Activated CD4-positive, alpha-beta memory T cell treated with anti-CD3 and anti-CD28 coated beads for 36 hours (primary cell): ENCODE data around the gene KCNJ13. TPM values are rescaled to one million over a fixed set of nuclear protein-coding genes. Genes with fewer than 3 reads are reported as not detected.
A peak's percentile ranks its signal among the peaks of the same experiment; 100 is the strongest.

Experiments used
- CTCF ChIA-PET: fragments of 350-600 bp; sonication (Branson Sonifier 250); formaldehyde crosslinking; loops from one replicate; lab custom pipeline; 2021; ENCODE audit warnings: antibody characterized with exemption, inconsistent platforms; lab: Charles Lee
- POLR2A ChIA-PET: fragments of 350-600 bp; sonication (Branson Sonifier 250); formaldehyde crosslinking; loops from one replicate; lab custom pipeline; 2021; ENCODE audit warnings: antibody characterized with exemption; lab: Charles Lee
- DNase-seq: peaks from one replicate; pipeline ENCODE4 v3.0.0-alpha.2; 2020
- H3K27ac Mint-ChIP-seq: one replicate; pipeline ENCODE4 v1.8.0; 2021; ENCODE audit warnings: mixed read lengths
- H3K27me3 Mint-ChIP-seq: one replicate; pipeline ENCODE4 v1.8.0; 2021; ENCODE audit warnings: mixed read lengths
- H3K36me3 Mint-ChIP-seq: one replicate; pipeline ENCODE4 v1.8.0; 2021; ENCODE audit warnings: mixed read lengths
- H3K4me1 Mint-ChIP-seq: one replicate; pipeline ENCODE4 v1.8.0; 2021; ENCODE audit warnings: low read depth, mixed read lengths
- H3K4me3 Mint-ChIP-seq: one replicate; pipeline ENCODE4 v1.8.0; 2021; ENCODE audit warnings: mild to moderate bottlenecking, mixed read lengths
- H3K9me3 Mint-ChIP-seq: one replicate; pipeline ENCODE4 v1.8.0; 2021; ENCODE audit warnings: mixed read lengths
- intact Hi-C: fragments of 100-400 bp; cut with micrococcal nuclease; formaldehyde crosslinking; loops from one replicate; pipeline ENCODE4 v1.15.1; 2023
- total RNA-seq, 2 experiments: library from RNA; stranded (reverse); gene quantifications; one replicate each; pipeline ENCODE4 v1.2.3, GENCODE V29; 2021

KCNJ13 gene
- total RNA-seq, 2 experiments from 2014 or later, result not detected

DNA sequence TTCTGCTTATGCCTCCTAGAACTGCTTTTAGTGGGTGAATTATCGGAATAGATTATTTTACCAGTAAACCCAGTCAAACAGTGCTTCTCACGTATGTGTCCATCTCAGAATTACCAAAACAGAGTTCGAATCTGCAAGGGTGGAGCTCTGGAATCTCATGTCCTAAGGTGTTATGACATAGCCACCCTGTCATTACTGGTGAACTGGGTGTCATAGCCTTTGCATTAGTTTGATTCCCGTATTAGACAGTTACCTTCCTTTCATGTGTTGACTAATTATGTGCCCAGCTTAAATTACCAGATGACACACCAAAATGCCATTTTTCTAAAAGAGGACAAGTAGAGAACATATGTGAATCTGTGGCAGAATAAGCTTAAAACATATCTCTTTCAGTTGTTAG is 15.2 kb upstream of the KCNJ13 start:
- no peaks in the 10 kb centered on the region for H3K4me1 Mint-ChIP-seq
- ChIA-PET CTCF (interaction anchor here (1.5 kb wide), 1 partner anchor 263 kb away, joined by 6 read pairs; no protein-coding TSS in a partner anchor), POLR2A (no interaction called here)
- peaks cover 40% of the 10 kb centered on the region for H3K36me3 Mint-ChIP-seq
- no peak overlapping the region for H3K4me3 Mint-ChIP-seq
- no peaks in the 10 kb centered on the region for H3K9me3 Mint-ChIP-seq
- no peaks in the 10 kb centered on the region for H3K27me3 Mint-ChIP-seq
- no peak for DNase-seq
- H3K27ac Mint-ChIP-seq, result no peak overlapping the region
- intact Hi-C loops, result no loop called here

DNA sequence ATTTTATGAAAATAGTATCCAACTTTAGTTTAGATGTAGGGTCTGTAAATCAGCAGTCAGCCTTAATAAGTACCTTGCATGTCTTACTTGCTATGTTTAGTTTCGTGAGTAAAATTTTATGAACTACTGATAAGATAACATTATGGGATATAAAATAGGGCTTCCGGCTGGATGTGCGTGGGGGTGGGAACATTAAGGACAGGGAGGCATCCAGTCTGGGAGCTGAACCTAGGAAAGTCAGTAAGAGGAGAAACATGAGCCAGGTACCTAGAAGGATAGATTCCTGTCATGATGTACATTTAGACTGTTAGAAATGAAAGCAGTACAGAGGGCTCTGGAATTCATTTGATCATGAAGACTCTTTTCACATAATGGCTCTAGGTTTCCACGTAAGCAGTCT is 12.7 kb upstream of the KCNJ13 start:
- H3K9me3 Mint-ChIP-seq, result no peaks in the 10 kb centered on the region
- H3K4me3 Mint-ChIP-seq, result no peak overlapping the region
- H3K4me1 Mint-ChIP-seq, result peaks cover 3% of the 10 kb centered on the region
- H3K27me3 Mint-ChIP-seq, result no peaks in the 10 kb centered on the region
- intact Hi-C loops, result no loop called here
- H3K36me3 Mint-ChIP-seq, result peaks cover 30% of the 10 kb centered on the region
- ChIA-PET POLR2A (no interaction called here), CTCF (no interaction called here)
- H3K27ac Mint-ChIP-seq, result no peak overlapping the region
- DNase-seq, result no peak

DNA sequence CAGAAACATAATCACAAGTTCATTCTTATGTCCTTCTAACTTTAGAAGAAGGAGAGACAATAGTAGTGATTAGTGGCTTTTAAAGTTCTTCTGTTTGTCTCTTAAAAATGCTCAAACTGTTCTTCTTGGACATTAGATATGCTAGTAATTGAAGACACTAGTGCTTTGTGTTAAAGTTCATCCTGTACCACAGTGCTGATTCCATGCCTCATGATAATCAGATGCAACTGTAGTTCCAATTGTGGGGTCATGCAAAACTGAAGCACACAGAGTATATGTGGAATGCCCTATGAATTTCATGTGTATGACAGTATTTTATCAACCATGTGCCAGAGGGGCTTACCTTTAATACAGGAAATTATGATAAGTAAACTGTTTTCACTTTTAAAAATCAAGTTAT is 11.4 kb upstream of the KCNJ13 start:
- H3K4me3 Mint-ChIP-seq, result no peak overlapping the region
- peaks cover 36% of the 10 kb centered on the region for H3K36me3 Mint-ChIP-seq
- no peak overlapping the region for H3K27ac Mint-ChIP-seq
- no peaks in the 10 kb centered on the region for H3K27me3 Mint-ChIP-seq
- ChIA-PET CTCF (no interaction called here), POLR2A (no interaction called here)
- no peaks in the 10 kb centered on the region for H3K9me3 Mint-ChIP-seq
- peaks cover 3% of the 10 kb centered on the region for H3K4me1 Mint-ChIP-seq
- DNase-seq, result no peak
- intact Hi-C loops, result no loop called here

DNA sequence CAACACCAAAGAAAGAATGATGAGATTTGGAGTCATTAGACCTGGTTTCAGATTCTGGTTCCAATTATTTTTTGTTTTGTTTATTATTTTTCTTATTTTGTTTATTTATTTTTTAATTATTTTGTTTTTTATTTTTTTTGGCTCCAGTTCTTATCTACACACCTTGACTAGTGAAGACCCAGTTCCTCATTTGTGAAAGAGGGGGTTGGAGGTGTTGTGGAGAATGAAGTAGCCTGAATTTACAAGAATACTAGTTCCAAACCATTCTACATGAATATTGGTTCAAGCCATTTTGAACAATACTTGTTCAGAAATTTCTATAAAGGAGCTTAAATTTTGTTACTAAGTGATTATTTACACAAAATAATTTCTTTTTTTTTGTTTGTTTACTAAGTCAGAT is 6.9 kb upstream of the KCNJ13 start:
- Mint-ChIP-seq H3K4me1 (peaks cover 11% of the 10 kb centered on the region), H3K27ac (no peak overlapping the region), H3K36me3 (peaks cover 15% of the 10 kb centered on the region), H3K4me3 (no peak overlapping the region), H3K27me3 (no peaks in the 10 kb centered on the region), H3K9me3 (no peaks in the 10 kb centered on the region)
- DNase-seq, result no peak
- ChIA-PET CTCF (interaction anchor here (0.6 kb wide), 1 partner anchor 270 kb away, joined by 3 read pairs; no protein-coding TSS in a partner anchor), POLR2A (no interaction called here)
- intact Hi-C loops, result loop anchor here (5.0 kb wide), 1 partner anchor 54 kb away; no protein-coding TSS in a partner anchor

DNA sequence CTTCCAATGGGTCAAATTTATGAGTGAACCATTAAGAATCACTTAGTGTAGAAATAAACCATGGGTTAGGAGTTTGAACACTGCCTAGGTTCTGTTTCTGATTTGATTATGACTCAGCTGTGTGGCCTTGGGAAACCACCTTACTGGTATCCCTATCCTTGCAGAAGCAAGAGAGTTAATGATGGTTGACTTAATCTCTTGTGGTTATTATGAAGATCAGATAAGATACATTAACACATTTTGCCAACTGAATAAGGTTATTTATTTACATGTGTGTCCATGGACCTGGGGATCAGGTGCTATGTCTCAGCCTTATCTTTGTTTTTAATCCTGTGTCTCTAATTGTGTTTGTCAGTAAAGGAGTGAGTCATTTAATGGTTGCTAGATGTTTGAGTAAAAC is 5.4 kb upstream of the KCNJ13 start:
- peaks cover 11% of the 10 kb centered on the region for H3K4me1 Mint-ChIP-seq
- POLR2A ChIA-PET, result no interaction called here
- CTCF ChIA-PET, result no interaction called here

DNA sequence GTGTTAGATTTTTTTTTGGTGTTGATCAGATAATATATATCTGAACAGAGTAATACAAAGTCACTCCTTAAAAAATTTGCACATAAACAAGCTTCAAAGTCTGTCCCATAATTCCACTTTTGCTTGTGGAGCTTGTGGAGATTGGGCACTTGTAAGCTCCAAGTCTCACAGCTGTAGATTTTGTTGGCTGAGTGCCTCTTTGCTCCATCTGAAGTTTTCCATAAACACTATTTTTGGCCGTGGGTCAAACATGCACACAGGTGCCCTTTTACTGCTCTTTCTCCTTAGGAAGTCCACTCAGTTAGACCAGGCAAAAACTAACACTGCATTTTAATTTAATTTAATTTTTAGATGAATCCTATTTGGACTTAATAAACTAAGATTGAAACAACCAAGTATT is 3.6 kb upstream of the KCNJ13 start:
- Mint-ChIP-seq H3K4me3 (no peak overlapping the region), H3K4me1 (peaks cover 11% of the 10 kb centered on the region), H3K27me3 (no peaks in the 10 kb centered on the region), H3K36me3 (peaks cover 5% of the 10 kb centered on the region), H3K9me3 (no peaks in the 10 kb centered on the region), H3K27ac (no peak overlapping the region)
- intact Hi-C loops, result loop anchor here (5.0 kb wide), 1 partner anchor 57 kb away; no protein-coding TSS in a partner anchor
- DNase-seq, result no peak
- CTCF ChIA-PET, result interaction anchor here (0.7 kb wide), 1 partner anchor 29 kb away, joined by 6 read pairs; no protein-coding TSS in a partner anchor
- POLR2A ChIA-PET, result no interaction called here

More for the DNA sequence above, 5.4 kb upstream of the KCNJ13 start:
- H3K4me3 Mint-ChIP-seq, result no peak overlapping the region
- H3K36me3 Mint-ChIP-seq, result peaks cover 10% of the 10 kb centered on the region
- H3K27ac Mint-ChIP-seq, result peak overlapping the region; percentile 39
- H3K27me3 Mint-ChIP-seq, result no peaks in the 10 kb centered on the region
- H3K9me3 Mint-ChIP-seq, result no peaks in the 10 kb centered on the region
- intact Hi-C loops, result loop anchor here (5.0 kb wide), 1 partner anchor 56 kb away; no protein-coding TSS in a partner anchor
- DNase-seq, result peak; percentile 43

DNA sequence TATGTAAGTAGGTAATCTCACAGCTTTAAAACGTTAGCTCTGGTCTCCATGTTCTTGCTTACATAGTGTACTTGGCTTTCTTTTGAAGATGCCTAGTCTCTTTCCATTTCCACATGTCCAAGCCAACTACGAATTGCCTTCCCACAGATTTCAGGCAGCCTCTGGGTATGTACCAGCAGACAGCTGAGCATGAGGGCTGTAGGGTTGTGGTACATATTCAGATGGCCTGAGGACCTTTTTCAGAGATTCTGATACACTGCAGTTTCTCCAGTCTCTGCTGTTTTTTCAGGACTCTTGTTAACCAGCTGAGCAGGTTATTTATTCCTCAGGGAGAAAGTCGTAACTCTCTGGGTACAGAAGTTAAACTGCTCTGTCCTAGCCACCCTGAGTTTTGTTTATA is 3.1 kb upstream of the KCNJ13 start:
- Mint-ChIP-seq H3K4me3 (no peak overlapping the region), H3K27me3 (no peaks in the 10 kb centered on the region), H3K4me1 (peaks cover 8% of the 10 kb centered on the region), H3K9me3 (no peaks in the 10 kb centered on the region), H3K36me3 (peaks cover 5% of the 10 kb centered on the region), H3K27ac (no peak overlapping the region)
- intact Hi-C loops, result no loop called here
- no peak for DNase-seq
- POLR2A ChIA-PET, result no interaction called here
- CTCF ChIA-PET, result interaction anchor here (0.7 kb wide), 1 partner anchor 29 kb away, joined by 6 read pairs; no protein-coding TSS in a partner anchor

DNA sequence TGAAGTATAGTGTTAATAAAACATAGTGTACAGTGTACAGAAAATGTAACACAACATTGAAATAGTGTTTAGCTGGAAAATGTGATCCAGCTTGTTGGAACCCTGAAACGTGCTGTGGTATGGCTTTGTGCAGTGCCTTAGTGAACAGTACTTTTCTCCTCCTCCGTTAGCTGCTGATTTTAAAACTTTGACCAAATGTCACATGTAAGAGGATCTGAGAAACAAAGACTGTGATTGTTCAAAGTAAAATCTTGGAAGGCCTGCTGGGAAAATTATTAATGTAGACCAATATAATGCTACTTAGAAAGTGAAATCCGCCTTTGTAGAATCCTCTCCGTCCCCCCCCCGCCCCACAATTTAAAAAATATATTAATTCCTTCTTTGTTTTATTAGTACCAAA is 911 bp upstream of the KCNJ13 start:
- Mint-ChIP-seq H3K9me3 (no peaks in the 10 kb centered on the region), H3K4me3 (no peak overlapping the region), H3K36me3 (peaks cover 7% of the 10 kb centered on the region), H3K27ac (no peak overlapping the region), H3K4me1 (peaks cover 19% of the 10 kb centered on the region), H3K27me3 (no peaks in the 10 kb centered on the region)
- intact Hi-C loops, result no loop called here
- CTCF ChIA-PET, result interaction anchor here (0.8 kb wide), 1 partner anchor 16 kb away, joined by 3 read pairs; no protein-coding TSS in a partner anchor
- DNase-seq, result no peak
- POLR2A ChIA-PET, result no interaction called here

DNA sequence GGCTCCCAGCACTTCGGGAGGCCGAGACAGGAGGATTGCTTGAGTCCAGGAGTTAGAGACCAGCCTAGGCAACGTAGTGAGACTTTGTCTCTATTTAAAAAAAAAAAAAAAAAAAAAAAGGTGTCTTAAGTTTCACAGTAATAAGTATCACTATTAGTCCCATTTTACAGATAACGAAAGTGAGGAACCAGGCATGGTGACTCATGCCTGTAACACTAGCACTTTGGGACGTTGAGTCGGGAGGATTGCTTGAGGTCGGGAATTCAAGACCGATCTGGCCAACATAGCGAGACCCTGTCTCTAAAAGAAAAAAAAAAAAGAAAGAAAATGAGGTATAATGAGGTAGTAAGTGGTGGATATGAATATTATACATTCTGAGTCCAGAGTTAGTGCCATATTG is 2.5 kb downstream of the KCNJ13 start:
- no peak overlapping the region for H3K4me3 Mint-ChIP-seq
- ChIA-PET CTCF (no interaction called here), POLR2A (no interaction called here)
- H3K4me1 Mint-ChIP-seq, result peaks cover 25% of the 10 kb centered on the region
- intact Hi-C loops, result no loop called here
- H3K36me3 Mint-ChIP-seq, result peaks cover 10% of the 10 kb centered on the region
- H3K9me3 Mint-ChIP-seq, result no peaks in the 10 kb centered on the region
- no peak for DNase-seq
- no peaks in the 10 kb centered on the region for H3K27me3 Mint-ChIP-seq
- H3K27ac Mint-ChIP-seq, result no peak overlapping the region

DNA sequence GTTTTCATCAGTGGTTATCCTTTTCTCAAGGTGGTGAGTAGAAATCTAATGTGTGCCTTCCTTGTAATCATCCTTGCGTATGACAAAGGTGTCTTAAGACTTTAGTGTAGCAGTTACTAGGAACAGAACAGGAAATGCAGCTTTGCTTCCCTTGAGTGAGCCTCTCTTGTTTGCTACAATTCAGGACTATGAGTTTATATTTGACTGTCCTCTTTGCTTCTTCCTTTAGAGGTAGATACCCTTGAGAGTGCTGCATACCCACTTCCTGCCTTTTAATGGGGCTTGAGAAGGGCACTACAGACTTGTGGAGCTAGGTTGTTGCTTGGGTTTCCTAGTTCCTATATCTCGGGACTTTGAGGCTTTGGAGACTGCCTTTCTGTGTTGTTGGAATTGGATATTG is 3.8 kb downstream of the KCNJ13 start:
- H3K36me3 Mint-ChIP-seq, result peaks cover 11% of the 10 kb centered on the region
- no peaks in the 10 kb centered on the region for H3K27me3 Mint-ChIP-seq
- CTCF ChIA-PET, result no interaction called here
- H3K27ac Mint-ChIP-seq, result peak overlapping the region; percentile 35
- intact Hi-C loops, result no loop called here
- peaks cover 25% of the 10 kb centered on the region for H3K4me1 Mint-ChIP-seq
- POLR2A ChIA-PET, result interaction anchor here (0.6 kb wide), 1 partner anchor 134 kb away, joined by 3 read pairs; no protein-coding TSS in a partner anchor
- no peak overlapping the region for H3K4me3 Mint-ChIP-seq
- DNase-seq, result peak; percentile 13
- H3K9me3 Mint-ChIP-seq, result no peaks in the 10 kb centered on the region

DNA sequence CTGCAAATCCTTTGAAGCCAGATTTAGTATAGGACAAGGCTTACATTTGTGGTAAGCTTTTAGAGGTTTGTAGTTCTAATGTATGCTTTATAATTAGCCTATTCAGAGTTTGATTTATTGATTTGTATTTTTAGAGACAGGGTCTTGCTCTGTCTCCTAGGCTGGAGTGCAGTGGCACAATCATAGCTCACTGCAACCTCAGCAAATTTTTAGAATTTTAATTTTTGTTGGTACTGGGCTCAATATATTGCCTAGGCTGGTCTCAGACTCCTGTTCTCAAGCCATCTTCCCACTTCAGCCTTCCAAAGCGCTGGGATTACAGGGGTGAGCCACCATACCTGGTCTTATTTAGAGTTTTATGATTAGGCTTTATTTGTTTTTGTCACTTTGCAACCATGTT is 4.5 kb downstream of the KCNJ13 start:
- H3K27ac Mint-ChIP-seq, result no peak overlapping the region
- H3K36me3 Mint-ChIP-seq, result peaks cover 15% of the 10 kb centered on the region
- CTCF ChIA-PET, result interaction anchor here (1.1 kb wide), 1 partner anchor 14 kb away, joined by 3 read pairs; no protein-coding TSS in a partner anchor
- H3K4me1 Mint-ChIP-seq, result peaks cover 25% of the 10 kb centered on the region
- H3K4me3 Mint-ChIP-seq, result no peak overlapping the region
- no peaks in the 10 kb centered on the region for H3K27me3 Mint-ChIP-seq
- H3K9me3 Mint-ChIP-seq, result no peaks in the 10 kb centered on the region
- no peak for DNase-seq
- POLR2A ChIA-PET, result no interaction called here
- intact Hi-C loops, result no loop called here

DNA sequence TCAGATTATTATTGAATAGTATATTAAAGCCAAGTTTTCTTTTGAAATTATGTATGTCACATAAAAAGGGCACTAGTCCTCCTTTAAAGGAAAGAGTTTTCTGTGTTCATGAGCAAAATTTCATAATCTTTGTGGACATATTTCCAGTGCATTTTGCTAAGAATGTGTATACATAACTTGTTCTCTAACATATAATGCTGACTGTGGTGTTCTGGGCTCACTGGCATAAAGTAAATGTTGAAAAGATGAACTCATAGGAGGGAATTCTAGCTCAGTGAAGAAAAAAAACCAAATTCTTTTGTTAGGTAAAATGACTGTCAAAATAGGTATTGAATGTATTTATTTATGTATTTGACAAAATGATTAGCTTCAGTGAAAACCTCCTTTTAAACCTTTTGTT is 6.2 kb downstream of the KCNJ13 start:
- peaks cover 19% of the 10 kb centered on the region for H3K36me3 Mint-ChIP-seq
- intact Hi-C loops, result no loop called here
- H3K4me1 Mint-ChIP-seq, result peaks cover 34% of the 10 kb centered on the region
- H3K27me3 Mint-ChIP-seq, result no peaks in the 10 kb centered on the region
- CTCF ChIA-PET, result interaction anchor here (0.9 kb wide), 1 partner anchor 8 kb away, joined by 4 read pairs; no protein-coding TSS in a partner anchor
- POLR2A ChIA-PET, result no interaction called here
- H3K4me3 Mint-ChIP-seq, result no peak overlapping the region
- no peak for DNase-seq
- no peak overlapping the region for H3K27ac Mint-ChIP-seq
- no peaks in the 10 kb centered on the region for H3K9me3 Mint-ChIP-seq

DNA sequence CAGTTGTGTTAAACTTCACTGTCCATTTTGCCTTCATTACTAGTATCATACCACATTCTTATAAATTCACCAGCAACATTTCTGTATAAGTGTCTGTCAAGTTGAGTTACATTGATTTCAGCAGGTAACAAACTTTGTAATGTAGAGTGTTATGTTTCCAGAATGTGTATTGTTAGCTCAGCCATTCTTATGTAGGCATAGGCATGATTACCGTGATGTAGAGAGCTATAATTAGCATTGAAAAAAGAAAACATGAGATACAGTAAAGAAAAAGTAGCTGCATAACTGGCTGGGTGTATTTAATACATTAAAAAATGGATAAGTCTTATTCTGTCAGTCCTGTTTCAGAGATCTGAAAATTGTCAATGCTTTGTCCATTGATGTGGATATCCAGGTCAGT is 8.5 kb downstream of the KCNJ13 start:
- ChIA-PET CTCF (no interaction called here), POLR2A (no interaction called here)
- DNase-seq, result no peak
- H3K9me3 Mint-ChIP-seq, result no peaks in the 10 kb centered on the region
- no peak overlapping the region for H3K27ac Mint-ChIP-seq
- no peaks in the 10 kb centered on the region for H3K27me3 Mint-ChIP-seq
- H3K4me3 Mint-ChIP-seq, result no peak overlapping the region
- intact Hi-C loops, result no loop called here
- peaks cover 24% of the 10 kb centered on the region for H3K36me3 Mint-ChIP-seq
- H3K4me1 Mint-ChIP-seq, result peaks cover 29% of the 10 kb centered on the region
